Activated CD4-positive, alpha-beta T cell treated with anti-CD3 and anti-CD28 coated beads, Interleukin-10, Interleukin-2, amounts not matched to agents 100 ng/mL and 50 ng/mL, durations not matched to agents 16 hours and 8 hours (primary cell): ENCODE measurements around the gene UQCC2.

Experiments used
- DNase-seq: peaks from one replicate; pipeline ENCODE4 v3.0.0-alpha.2; 2020

The UQCC2 gene

DNA sequence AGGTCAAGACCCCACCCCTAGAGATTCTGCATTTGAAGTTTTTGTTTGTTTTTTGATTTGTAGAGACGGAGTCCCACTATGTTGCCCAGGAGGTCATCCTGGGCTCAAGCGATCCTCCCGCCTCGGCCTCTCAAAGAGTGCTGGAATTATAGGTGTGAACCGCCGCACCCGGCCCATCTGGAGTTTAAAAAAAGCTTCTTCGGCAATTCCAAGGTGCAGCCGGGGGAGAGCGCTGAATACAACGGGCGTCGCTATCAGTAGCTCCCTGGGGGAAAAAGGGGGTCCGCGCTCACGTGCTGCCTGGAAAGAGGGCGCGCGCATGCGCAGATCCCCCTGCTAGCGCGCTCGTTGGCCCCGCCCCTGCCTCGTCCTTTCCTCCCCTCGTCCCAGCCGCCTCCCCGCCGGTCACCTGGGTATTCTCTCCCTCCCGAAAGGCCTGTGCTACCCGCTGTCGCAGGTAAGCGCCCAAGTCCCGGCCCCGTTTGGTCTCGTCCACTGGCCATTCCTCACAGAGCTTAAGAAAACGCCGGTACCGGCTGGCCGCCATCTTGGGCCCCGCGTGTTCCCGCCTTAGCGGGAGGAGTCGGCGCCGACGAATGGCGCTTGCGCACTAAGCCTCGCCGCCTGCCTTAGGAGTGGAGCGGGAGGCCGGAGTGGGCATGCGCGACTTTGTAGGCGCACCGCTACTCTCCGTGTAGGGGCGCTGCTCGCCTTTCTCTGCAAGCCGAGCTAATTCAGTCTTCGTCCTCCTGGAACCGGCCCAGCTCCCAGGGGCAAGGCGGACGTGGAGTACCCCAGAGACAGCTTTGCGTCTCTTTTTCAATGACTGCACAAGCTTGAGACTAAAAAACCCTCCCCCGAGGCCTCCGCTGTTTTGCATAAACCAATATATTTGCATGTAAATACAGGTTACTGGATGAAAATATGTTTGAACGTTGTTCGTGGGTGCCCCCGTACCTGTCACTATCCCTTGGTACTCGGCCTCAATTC is at the start of gene UQCC2:
UQCC2 (minus strand) TSS at position 561 of the 990 bp plus-strand sequence; CDS start at position 547, 14 bp downstream.
- peak; percentile 98 for DNase-seq

DNA sequence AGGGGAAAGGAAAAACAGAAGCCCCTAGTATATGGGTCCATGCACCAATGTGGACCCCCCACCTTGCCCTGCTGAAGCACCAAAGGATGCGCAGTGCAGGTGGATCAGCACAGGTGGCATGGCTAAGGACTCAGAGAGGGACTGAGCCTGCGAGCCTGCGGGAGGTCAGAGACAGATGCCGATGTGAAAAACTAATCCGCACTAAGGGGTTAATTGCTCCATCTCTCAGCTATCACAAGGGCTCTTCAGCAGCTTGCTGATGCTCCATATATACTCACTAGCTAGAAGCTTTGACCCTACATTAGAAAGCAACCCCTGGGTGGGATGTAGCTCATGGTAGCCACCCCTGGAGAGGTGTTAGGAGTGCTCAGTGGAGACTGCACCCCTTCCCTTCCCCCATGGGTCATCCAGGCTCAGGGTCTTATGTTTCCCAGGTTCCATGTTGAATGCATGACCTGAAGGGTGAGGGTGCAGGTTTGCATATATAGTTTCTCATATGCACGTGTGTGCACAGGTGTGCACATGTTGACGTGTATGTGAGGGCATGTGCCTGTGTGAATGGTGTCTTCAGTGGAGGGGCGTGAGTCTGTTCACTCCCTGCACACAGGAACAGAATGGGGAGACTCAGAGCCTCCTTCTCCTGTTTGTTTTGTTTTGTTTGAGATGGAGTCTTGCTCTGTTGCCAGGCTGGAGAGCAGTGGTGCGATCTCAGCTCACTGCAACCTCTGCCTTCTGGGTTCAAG is 48.6 kb upstream of the UQCC2 start:
- DNase-seq: no peak

DNA sequence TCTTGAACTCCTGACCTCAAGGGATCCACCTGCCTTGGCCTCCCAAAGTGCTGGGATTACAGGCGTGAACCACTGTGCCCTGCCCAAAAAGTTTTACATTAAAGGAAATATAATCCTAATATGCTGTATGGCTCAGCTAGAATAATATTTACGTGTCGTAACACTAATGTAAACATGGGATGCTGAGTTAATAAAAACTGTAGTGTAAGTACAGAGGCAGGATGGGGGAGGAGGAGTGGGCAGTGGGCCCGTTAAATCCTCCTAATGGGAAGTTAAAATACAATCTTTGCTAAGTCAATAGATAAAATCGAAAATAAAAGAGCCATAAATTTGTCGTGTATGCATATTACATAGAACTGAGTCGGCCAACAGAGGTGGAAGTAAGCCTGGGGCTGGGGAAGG is 47.3 kb upstream of the UQCC2 start:
- DNase-seq: no peak

GRCh38 chr6:33757906-33758305 is 46.4 kb upstream of the UQCC2 start:
- no peak for DNase-seq

GRCh38 chr6:33757113-33757512 is 45.6 kb upstream of the UQCC2 start:
- no peak for DNase-seq

DNA sequence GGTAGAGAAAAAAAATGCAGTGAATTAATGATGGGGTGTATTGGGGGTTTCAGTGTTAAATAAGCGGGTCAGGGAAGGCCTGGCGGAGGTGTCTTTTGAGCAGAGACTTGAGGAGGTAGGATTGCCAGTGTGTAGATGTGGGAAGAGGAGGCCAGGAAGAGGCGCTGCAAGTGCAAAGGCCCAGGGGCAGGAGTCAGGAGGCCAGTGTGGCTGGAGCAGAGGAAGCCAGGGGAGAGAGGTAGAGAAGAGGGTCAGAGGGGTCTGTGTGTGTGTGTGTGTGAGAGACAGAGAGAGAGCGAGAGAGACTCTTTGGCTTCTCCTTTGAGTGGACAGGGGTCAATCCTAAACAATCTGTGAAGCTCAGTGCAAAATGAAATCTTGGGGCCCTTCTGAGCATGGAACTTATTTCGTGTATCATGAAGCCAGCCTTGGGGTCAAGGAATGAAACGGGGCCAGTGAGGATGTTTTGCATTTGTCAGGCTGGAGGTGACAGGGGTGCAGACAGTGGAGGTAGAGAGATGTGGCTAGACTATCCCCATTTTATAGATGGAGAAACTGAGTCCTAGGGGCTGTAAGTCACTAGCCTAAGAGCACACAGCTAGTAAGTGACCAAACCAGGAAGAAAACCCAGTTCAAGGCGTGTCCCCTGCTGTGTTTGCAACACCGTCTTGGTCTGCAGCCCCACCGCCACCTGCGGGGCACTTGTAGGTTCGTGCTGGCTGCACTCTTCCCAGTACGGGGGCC is 44.9 kb upstream of the UQCC2 start:
- no peak for DNase-seq

DNA sequence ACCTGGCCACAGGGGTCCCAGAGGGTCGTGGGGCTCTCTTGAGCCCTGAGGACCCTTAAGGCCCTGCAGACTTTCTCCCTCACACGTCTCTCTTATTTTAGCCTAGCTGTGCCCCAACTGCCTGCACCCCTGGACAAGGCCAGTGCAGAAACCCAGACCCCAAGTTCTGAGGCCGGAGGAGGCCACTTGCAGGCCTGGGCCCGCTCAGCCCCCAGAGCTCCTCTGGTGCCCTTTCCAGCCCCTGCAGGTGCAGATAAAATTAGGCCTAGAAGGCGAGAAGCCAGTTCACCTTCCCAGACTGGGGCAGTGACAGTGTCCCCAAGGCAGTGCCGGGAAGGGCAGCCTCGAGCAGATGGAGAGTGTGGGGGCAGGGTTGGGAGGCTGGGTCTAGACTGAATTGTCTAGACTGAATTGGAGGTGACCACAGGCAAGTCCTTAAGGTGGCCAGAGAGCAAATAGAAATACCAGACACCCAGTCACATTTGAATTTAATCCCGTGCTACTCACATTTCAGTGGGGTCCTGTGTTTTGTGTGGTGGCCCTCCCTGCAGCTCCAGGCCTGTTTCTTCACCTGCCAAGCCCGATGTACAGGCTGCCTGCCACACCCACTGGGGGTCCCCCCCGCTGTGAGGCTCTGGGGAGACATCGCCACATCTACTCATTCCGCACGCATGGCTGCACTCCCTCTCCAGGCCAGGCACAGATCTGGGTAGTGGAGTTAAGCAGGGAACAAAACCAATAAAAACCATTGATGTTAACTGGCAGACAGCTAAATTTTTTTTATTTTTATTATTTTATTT is 43.8 kb upstream of the UQCC2 start:
- DNase-seq: no peak

- DNase-seq: no peak
Observed at GRCh38 chr6:33754222-33754621, 42.7 kb upstream of the UQCC2 start.

- no peak for DNase-seq
Observed at GRCh38 chr6:33752646-33753015, 41.1 kb upstream of the UQCC2 start.

GRCh38 chr6:33751771-33752645 is 40.5 kb upstream of the UQCC2 start:
- no peak for DNase-seq

GRCh38 chr6:33750244-33750991 is 38.9 kb upstream of the UQCC2 start:
- no peak for DNase-seq

DNA sequence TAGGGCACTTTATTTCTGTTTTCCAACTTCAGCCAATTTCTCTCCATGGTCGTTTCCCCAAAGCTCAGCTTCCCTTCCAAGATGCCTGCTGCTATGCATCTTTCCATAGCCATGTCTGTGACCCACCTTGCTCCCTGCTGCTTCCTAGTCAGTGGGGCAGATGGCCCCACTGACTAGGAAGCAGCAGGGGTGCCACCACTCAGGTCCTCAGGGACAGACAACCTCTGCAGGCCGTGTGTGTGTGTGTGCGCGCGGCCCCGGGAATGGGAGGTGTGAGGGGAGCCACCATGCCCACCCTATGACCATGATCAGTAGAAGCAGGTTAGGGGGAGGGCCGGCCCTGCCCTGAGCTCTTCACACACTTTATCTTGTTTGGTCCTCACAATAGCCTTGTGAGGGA is 37.9 kb upstream of the UQCC2 start:
- DNase-seq: no peak

GRCh38 chr6:33748841-33749240 is 37.3 kb upstream of the UQCC2 start:
- no peak for DNase-seq

DNA sequence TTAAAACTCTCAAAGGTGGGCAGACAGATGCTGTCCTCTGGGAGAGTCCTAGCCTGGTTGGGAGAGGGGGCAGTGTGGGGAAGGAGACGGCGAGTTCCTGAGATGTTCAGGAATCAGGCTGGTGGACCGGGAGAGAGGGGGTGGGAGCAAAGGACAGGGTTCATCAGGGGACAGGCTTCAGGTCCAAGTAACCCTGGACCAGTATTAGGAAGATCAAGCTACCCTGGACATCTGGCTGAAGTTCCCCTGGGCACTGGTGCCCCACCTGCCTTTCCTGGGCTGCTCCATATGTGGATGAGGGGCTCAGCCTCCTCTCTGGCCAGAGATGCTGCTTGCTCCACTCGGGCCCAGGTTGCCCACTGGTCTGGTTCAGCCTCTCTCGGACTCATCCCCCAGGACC is 36.3 kb upstream of the UQCC2 start:
- DNase-seq: no peak

GRCh38 chr6:33746651-33747100 is 35.2 kb upstream of the UQCC2 start, which contains the start of gene IP6K3:
TSS of gene IP6K3 (minus strand) at chr6:33746905. CDS start at chr6:33735476, 11,429 bp downstream.
- no peak for DNase-seq

DNA sequence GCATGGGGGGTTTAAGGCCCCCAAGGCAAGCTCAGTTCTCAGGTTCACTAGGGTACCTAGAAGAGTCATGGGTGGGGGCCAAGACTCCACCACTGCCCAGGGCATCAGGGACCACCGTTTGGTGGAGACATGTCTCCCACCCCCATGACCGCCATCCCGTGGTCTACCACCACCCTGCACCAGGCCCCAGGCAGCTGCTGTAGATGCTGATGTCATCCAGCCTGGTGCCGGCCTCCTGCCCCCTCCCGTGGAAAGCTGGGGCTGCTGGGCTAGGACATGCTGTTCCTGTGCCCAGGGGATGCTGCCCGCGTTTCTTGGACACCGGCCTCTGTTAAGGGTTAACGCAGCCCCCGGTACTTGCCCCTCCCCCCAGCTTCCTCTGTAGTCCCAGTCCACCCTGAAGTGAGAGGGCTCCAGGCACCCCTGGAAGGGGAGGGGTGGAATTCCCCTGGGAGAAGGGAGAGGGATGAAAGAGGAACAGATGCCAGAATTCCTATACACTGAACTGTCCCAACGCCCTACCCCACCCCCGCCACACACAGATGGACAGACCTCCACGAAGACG is 34.6 kb upstream of the UQCC2 start:
- no peak for DNase-seq

DNA sequence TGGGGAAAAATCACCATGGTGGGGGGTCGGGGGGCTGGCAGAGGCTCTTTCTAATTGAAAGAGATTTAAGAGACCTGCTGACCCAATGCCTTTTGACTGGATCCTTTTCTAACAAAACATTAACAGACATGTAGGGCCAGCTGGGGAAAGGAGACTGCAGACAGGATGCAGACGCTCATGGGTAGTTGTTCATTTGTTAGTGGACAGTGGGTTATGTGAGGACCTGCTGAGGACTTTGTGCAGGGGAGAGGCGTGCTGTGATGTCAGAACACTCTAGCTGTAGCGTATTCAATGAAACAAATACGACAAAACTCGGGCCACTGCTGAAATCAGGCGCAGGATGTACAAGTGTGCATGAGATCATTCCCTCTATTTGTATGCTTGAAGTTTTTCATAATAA is 34.0 kb upstream of the UQCC2 start:
- no peak for DNase-seq

DNA sequence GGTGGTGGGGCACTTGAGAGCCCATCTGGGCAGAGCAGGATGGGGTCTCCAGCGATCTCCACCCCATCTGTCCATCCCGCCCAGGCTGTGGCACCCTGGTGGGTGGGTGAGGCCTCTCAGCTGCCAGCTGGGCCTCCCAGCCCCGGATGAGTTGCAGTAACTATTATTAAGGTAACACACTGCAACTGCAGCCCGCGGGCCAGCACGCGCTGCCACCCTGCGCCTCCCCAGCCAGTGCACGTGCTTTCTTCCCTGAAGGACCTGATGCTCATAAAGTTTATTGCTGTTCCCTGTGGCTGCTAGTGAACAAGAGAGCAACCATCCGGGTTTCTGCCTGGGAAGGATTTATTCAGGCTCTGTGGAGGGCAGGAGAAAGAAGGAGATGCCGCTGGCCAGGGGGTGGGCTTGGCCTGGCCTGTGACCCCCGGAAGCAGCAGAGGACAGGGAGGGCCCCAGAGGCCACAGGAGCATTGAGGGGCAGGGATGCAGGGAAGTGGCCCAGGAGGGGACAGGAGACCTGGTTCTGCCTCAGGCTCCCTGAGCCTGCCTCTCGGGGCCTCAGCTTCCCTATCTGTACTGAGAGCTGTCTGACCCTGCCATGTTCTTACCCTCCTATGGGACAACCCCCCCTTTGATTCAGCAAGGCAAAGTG is 33.5 kb upstream of the UQCC2 start:
- DNase-seq: no peak
